ENCODE results near the gene DAGLA.

Gene DAGLA

GRCh38 chr11:61746442-61747191 is 66.4 kb downstream of the DAGLA start:
- H3K4me3 ChIP-seq (ENCODE audit: low read depth, low read length): no peak overlapping the region
- no peak for TF ChIP-seq CTCF (IDR thresholded peaks at IDR 0.05; ENCODE audit: insufficient read depth, low read length, missing control alignments)
- DNase-seq (ENCODE audit: low read depth, low spot score): no peak
- CTCF ChIA-PET: interaction anchor here (0.8 to 8.7 kb wide), 11 partner anchors 10 to 361 kb away, joined by 3 to 151 read pairs (median 21); partner anchors contain the start of genes FEN1 and TMEM258
- POLR2A ChIA-PET: no interaction called here

DNA sequence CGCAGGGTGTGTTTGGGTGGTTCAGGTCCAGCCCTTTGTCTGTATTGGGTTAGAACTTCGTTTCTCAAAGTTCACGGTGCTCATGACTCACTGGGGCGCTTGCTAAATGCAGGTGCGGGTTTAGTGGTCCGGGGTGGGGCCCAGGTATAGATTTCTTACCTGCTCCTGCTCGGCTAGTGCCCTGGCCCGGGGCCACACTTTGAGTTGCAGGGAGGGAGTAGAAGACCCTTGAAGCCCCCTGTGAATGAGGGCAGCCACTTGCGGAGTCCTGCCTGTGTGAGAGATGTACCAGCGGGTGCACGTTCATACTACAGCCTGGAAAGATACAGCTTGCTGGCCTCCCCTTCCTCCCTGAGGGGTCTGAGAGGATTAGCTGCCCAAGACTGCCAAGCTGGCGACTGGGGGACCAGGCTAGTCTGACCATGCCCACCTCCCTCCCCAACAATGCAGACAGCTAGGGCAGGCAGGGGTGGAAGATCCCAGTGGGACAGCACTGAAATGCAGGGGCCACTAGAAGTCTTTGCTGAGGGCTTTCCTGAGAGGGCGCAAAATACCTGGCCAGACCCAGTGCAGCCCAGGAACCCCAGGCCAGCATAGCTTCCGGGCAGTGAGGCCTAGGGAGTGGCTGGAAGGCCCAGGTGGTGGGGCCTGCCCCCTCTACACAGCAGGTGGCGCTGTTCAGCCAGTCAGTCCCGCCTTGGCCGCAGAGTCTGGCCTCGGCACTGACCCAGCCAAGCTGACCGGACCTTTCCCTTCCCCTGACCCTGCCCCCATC is 67.2 kb downstream of the DAGLA start:
- CTCF ChIA-PET: interaction anchor here (0.6 to 8.7 kb wide), 21 partner anchors 10 to 365 kb away, joined by 3 to 151 read pairs (median 5); partner anchors contain the start of genes FEN1 and TMEM258
- POLR2A ChIA-PET: interaction anchor here (0.6 kb wide), 1 partner anchor 44 kb away, joined by 3 read pairs; no protein-coding TSS in a partner anchor
- peak; percentile 97 for TF ChIP-seq CTCF (IDR thresholded peaks at IDR 0.05; ENCODE audit: insufficient read depth, low read length, missing control alignments)
- no peak for DNase-seq (ENCODE audit: low read depth, low spot score)
- H3K4me3 ChIP-seq (ENCODE audit: low read depth, low read length): no peak overlapping the region

DNA sequence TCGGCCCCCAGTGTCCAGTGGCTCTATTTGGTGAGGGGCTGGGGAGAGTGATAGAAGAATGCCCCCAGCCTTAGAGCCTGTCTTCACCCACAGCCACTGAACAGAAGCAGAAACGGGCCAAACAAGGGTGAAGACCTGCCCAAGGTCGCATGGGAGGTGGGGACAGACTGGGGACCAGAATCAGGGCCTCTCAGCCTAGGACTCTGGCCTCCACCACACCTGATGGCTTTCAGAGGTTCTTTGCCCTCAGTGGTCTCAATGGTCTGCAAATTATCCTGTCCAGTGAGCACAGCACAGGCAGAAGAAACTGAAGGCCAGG is 67.7 kb downstream of the DAGLA start:
- DNase-seq (ENCODE audit: low read depth, low spot score): no peak
- CTCF ChIA-PET: interaction anchor here (0.6 to 8.7 kb wide), 17 partner anchors 10 to 360 kb away, joined by 3 to 151 read pairs (median 15); partner anchors contain the start of genes FEN1 and TMEM258
- TF ChIP-seq CTCF (IDR thresholded peaks at IDR 0.05; ENCODE audit: insufficient read depth, low read length, missing control alignments): no peak
- no peak overlapping the region for H3K4me3 ChIP-seq (ENCODE audit: low read depth, low read length)
- POLR2A ChIA-PET: no interaction called here

- TF ChIP-seq CTCF (IDR thresholded peaks at IDR 0.05; ENCODE audit: insufficient read depth, low read length, missing control alignments): no peak
- ChIA-PET POLR2A (no interaction called here), CTCF (interaction anchor here (0.8 to 8.7 kb wide), 14 partner anchors 8 to 358 kb away, joined by 3 to 151 read pairs (median 19); partner anchors contain the start of genes FEN1 and TMEM258)
- no peak for DNase-seq (ENCODE audit: low read depth, low spot score)
- H3K4me3 ChIP-seq (ENCODE audit: low read depth, low read length): no peak overlapping the region
Observed at GRCh38 chr11:61749591-61750217, 69.5 kb downstream of the DAGLA start.

DNA sequence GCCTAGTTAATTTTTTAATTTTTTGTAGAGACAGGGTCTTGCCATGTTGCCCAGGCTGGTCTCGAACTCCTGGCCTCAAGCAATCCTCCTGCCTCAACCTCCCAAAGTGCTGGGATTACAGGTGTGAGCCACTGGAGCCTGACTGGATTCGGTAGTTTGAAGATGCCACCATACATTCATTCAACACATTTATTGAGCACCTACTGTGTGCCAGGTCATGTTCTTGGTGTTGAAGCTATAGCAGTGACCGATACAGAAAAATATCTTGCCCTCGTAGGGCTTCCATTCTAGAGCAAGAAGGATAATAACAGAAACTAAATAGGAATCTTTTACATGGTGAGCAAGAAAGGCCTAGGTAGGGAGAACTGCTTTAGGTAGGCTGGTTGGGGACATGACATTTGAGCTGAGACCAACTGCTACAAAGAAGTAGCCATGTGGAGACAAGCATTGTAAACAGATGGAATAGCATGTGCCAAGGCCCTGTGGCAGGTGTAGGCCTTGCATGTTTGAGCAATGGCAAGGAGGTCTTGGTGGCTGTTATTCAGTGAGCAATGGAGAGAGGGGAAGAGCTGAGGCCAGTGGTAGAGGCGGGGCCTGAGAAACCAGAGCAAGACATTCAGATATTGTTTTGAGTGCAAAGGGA is 70.6 kb downstream of the DAGLA start:
- no peak for DNase-seq (ENCODE audit: low read depth, low spot score)
- CTCF ChIA-PET: interaction anchor here (1.2 to 8.7 kb wide), 15 partner anchors 7 to 627 kb away, joined by 3 to 151 read pairs (median 9); partner anchors contain the start of genes FEN1 and TMEM258
- TF ChIP-seq CTCF (IDR thresholded peaks at IDR 0.05; ENCODE audit: insufficient read depth, low read length, missing control alignments): no peak
- no peak overlapping the region for H3K4me3 ChIP-seq (ENCODE audit: low read depth, low read length)
- POLR2A ChIA-PET: no interaction called here
